GM23338 (cell line): ENCODE results near the gene TSPOAP1.

Source experiments
- CREB1 ChIP-seq: fragments of 250-450 bp; sonication (Bioruptor Pico); IDR thresholded peaks from 2 replicates; pipeline ENCODE4 v1.5.0; 2020; ENCODE audit warnings: low read depth, mild to moderate bottlenecking, moderate library complexity
- EZH2 ChIP-seq: fragments of 200-600 bp; sonication (generic); IDR thresholded peaks from one replicate; pipeline ENCODE4 v1.8.0; 2017; ENCODE audit warnings: antibody characterized with exemption, mild to moderate bottlenecking, low read depth; ENCODE audit not compliant: unreplicated experiment
- JUNB ChIP-seq: IDR thresholded peaks from one replicate; pipeline ENCODE4 v1.6.1; 2016; ENCODE audit warnings: antibody characterized with exemption; ENCODE audit not compliant: unreplicated experiment
- POLR2AphosphoS5 ChIP-seq: IDR thresholded peaks from 2 replicates; pipeline ENCODE4 v1.6.1; 2016; ENCODE audit warnings: antibody characterized with exemption, low read depth
- STAT1 ChIP-seq: IDR thresholded peaks from one replicate; pipeline ENCODE4 v1.6.1; 2016; ENCODE audit warnings: antibody characterized with exemption; ENCODE audit not compliant: unreplicated experiment
- TF ChIP-seq, protein P1 (sequence below), 2 experiments: fragments of 200-600 bp in 1 of 2; sonication (generic) in 1 of 2; conservative IDR thresholded peaks; 2 replicates each; pipeline versions ENCODE4 v1.5.1 to v1.6.1; 2016 to 2017; ENCODE audit warnings: antibody characterized with exemption in 2 of 2, low read depth in 2 of 2, mild to moderate bottlenecking in 2 of 2, moderate library complexity in 1 of 2
- TF ChIP-seq, protein P2 (sequence below): IDR thresholded peaks from one replicate; pipeline ENCODE4 v1.6.1; 2018; ENCODE audit warnings: antibody characterized with exemption; ENCODE audit not compliant: unreplicated experiment
- TF ChIP-seq, protein P3 (sequence below): IDR thresholded peaks from 2 replicates; pipeline ENCODE4 v1.6.1; 2016; ENCODE audit warnings: antibody characterized with exemption
- TF ChIP-seq, protein P4 (sequence below): fragments of 250-450 bp; sonication (Bioruptor Pico); IDR thresholded peaks from 2 replicates; pipeline ENCODE4 v1.5.0; 2020; ENCODE audit warnings: mild to moderate bottlenecking, moderate library complexity

DNA sequence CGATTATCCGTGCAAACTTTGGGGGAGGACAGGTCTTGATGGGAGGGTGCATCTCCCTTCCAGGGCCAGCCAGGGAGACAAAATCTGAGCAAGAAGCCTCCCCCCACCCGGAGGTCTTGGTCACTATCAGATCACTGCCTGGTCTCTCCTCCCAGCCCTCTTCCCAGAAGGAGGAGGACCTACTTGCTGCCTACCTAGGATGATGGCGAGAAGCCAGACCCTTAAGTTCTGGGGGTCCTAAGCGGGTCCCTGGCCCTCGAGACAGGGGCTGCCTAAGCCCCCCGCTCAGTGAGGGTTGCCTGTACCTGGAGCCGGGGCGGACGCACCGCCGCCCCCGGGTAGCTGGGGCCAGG lies 4.6 kb downstream of the TSPOAP1 start:
- TF ChIP-seq, protein P1, sequence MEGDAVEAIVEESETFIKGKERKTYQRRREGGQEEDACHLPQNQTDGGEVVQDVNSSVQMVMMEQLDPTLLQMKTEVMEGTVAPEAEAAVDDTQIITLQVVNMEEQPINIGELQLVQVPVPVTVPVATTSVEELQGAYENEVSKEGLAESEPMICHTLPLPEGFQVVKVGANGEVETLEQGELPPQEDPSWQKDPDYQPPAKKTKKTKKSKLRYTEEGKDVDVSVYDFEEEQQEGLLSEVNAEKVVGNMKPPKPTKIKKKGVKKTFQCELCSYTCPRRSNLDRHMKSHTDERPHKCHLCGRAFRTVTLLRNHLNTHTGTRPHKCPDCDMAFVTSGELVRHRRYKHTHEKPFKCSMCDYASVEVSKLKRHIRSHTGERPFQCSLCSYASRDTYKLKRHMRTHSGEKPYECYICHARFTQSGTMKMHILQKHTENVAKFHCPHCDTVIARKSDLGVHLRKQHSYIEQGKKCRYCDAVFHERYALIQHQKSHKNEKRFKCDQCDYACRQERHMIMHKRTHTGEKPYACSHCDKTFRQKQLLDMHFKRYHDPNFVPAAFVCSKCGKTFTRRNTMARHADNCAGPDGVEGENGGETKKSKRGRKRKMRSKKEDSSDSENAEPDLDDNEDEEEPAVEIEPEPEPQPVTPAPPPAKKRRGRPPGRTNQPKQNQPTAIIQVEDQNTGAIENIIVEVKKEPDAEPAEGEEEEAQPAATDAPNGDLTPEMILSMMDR (conservative IDR thresholded peaks at IDR 0.05; ENCODE audit: low read depth in 2 of 2): no peak
- TF ChIP-seq POLR2AphosphoS5: no peak
- peak; percentile 38 for TF ChIP-seq EZH2
- TF ChIP-seq, protein P2, sequence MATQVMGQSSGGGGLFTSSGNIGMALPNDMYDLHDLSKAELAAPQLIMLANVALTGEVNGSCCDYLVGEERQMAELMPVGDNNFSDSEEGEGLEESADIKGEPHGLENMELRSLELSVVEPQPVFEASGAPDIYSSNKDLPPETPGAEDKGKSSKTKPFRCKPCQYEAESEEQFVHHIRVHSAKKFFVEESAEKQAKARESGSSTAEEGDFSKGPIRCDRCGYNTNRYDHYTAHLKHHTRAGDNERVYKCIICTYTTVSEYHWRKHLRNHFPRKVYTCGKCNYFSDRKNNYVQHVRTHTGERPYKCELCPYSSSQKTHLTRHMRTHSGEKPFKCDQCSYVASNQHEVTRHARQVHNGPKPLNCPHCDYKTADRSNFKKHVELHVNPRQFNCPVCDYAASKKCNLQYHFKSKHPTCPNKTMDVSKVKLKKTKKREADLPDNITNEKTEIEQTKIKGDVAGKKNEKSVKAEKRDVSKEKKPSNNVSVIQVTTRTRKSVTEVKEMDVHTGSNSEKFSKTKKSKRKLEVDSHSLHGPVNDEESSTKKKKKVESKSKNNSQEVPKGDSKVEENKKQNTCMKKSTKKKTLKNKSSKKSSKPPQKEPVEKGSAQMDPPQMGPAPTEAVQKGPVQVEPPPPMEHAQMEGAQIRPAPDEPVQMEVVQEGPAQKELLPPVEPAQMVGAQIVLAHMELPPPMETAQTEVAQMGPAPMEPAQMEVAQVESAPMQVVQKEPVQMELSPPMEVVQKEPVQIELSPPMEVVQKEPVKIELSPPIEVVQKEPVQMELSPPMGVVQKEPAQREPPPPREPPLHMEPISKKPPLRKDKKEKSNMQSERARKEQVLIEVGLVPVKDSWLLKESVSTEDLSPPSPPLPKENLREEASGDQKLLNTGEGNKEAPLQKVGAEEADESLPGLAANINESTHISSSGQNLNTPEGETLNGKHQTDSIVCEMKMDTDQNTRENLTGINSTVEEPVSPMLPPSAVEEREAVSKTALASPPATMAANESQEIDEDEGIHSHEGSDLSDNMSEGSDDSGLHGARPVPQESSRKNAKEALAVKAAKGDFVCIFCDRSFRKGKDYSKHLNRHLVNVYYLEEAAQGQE: no peak
- no peak for TF ChIP-seq STAT1
- no peak for TF ChIP-seq JUNB
- TF ChIP-seq, protein P3, sequence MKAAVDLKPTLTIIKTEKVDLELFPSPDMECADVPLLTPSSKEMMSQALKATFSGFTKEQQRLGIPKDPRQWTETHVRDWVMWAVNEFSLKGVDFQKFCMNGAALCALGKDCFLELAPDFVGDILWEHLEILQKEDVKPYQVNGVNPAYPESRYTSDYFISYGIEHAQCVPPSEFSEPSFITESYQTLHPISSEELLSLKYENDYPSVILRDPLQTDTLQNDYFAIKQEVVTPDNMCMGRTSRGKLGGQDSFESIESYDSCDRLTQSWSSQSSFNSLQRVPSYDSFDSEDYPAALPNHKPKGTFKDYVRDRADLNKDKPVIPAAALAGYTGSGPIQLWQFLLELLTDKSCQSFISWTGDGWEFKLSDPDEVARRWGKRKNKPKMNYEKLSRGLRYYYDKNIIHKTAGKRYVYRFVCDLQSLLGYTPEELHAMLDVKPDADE: no peak
- TF ChIP-seq, protein P4, sequence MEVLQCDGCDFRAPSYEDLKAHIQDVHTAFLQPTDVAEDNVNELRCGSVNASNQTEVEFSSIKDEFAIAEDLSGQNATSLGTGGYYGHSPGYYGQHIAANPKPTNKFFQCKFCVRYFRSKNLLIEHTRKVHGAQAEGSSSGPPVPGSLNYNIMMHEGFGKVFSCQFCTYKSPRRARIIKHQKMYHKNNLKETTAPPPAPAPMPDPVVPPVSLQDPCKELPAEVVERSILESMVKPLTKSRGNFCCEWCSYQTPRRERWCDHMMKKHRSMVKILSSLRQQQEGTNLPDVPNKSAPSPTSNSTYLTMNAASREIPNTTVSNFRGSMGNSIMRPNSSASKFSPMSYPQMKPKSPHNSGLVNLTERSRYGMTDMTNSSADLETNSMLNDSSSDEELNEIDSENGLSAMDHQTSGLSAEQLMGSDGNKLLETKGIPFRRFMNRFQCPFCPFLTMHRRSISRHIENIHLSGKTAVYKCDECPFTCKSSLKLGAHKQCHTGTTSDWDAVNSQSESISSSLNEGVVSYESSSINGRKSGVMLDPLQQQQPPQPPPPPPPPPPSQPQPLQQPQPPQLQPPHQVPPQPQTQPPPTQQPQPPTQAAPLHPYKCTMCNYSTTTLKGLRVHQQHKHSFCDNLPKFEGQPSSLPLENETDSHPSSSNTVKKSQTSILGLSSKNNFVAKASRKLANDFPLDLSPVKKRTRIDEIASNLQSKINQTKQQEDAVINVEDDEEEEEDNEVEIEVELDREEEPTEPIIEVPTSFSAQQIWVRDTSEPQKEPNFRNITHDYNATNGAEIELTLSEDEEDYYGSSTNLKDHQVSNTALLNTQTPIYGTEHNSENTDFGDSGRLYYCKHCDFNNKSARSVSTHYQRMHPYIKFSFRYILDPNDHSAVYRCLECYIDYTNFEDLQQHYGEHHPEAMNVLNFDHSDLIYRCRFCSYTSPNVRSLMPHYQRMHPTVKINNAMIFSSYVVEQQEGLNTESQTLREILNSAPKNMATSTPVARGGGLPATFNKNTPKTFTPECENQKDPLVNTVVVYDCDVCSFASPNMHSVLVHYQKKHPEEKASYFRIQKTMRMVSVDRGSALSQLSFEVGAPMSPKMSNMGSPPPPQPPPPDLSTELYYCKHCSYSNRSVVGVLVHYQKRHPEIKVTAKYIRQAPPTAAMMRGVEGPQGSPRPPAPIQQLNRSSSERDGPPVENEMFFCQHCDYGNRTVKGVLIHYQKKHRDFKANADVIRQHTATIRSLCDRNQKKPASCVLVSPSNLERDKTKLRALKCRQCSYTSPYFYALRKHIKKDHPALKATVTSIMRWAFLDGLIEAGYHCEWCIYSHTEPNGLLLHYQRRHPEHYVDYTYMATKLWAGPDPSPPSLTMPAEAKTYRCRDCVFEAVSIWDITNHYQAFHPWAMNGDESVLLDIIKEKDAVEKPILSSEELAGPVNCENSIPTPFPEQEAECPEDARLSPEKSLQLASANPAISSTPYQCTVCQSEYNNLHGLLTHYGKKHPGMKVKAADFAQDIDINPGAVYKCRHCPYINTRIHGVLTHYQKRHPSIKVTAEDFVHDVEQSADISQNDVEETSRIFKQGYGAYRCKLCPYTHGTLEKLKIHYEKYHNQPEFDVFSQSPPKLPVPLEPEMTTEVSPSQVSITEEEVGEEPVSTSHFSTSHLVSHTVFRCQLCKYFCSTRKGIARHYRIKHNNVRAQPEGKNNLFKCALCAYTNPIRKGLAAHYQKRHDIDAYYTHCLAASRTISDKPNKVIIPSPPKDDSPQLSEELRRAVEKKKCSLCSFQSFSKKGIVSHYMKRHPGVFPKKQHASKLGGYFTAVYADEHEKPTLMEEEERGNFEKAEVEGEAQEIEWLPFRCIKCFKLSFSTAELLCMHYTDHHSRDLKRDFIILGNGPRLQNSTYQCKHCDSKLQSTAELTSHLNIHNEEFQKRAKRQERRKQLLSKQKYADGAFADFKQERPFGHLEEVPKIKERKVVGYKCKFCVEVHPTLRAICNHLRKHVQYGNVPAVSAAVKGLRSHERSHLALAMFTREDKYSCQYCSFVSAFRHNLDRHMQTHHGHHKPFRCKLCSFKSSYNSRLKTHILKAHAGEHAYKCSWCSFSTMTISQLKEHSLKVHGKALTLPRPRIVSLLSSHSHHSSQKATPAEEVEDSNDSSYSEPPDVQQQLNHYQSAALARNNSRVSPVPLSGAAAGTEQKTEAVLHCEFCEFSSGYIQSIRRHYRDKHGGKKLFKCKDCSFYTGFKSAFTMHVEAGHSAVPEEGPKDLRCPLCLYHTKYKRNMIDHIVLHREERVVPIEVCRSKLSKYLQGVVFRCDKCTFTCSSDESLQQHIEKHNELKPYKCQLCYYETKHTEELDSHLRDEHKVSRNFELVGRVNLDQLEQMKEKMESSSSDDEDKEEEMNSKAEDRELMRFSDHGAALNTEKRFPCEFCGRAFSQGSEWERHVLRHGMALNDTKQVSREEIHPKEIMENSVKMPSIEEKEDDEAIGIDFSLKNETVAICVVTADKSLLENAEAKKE (CRISPR knock-in tag): no peak
- no peak for TF ChIP-seq CREB1 (CRISPR knock-in tag)
